ENCODE measurements around the gene RASEF.

The RASEF gene

GRCh38 chr9:83011611-83012010 lies 51.3 kb downstream of the RASEF start:
- no peaks in the 10 kb centered on the region for H3K27me3 ChIP-seq (ENCODE audit: insufficient read depth, low read length, poor library complexity)
- H2AFZ ChIP-seq (ENCODE audit: low read depth, low read length), result no peak overlapping the region
- no peak for DNase-seq
- H3K27ac ChIP-seq (ENCODE audit: low read length), result no peak overlapping the region
- no peaks in the 10 kb centered on the region for H4K20me1 ChIP-seq (ENCODE audit: insufficient read depth, low read length)
- no peak for TF ChIP-seq CTCF (IDR thresholded peaks at IDR 0.05; ENCODE audit: borderline replicate concordance, extremely low read depth, low read length, poor library complexity, severe bottlenecking)
- TF ChIP-seq EZH2 (IDR thresholded peaks at IDR 0.05; ENCODE audit: borderline replicate concordance, low read depth, low read length, severe bottlenecking), result no peak
- H3K4me1 ChIP-seq (ENCODE audit: insufficient read depth, low read length), result no peaks in the 10 kb centered on the region
- H3K4me2 ChIP-seq (ENCODE audit: insufficient read depth, low read length), result no peak overlapping the region
- H3K4me3 ChIP-seq (ENCODE audit: low read depth in 1 of 2, low read length in 2 of 2), result no peak overlapping the region
- no peak overlapping the region for H3K9ac ChIP-seq (ENCODE audit: low read depth, low read length)
- ATAC-seq (ENCODE audit: insufficient read depth, low read depth), result no peak
- H3K79me2 ChIP-seq (ENCODE audit: insufficient read depth, low read length), result no peaks in the 10 kb centered on the region
- no peaks in the 10 kb centered on the region for H3K36me3 ChIP-seq (ENCODE audit: insufficient read depth, low read length)
- H3K9me3 ChIP-seq (ENCODE audit: insufficient read depth, low read length, severe bottlenecking), result no peaks in the 10 kb centered on the region

- TF ChIP-seq EZH2 (IDR thresholded peaks at IDR 0.05; ENCODE audit: borderline replicate concordance, low read depth, low read length, severe bottlenecking) (no peak), CTCF (IDR thresholded peaks at IDR 0.05; ENCODE audit: borderline replicate concordance, extremely low read depth, low read length, poor library complexity, severe bottlenecking) (no peak)
- ATAC-seq (ENCODE audit: insufficient read depth, low read depth) (no peak), DNase-seq (no peak)
- Histone ChIP-seq H3K27me3 (ENCODE audit: insufficient read depth, low read length, poor library complexity) (no peaks in the 10 kb centered on the region), H3K9ac (ENCODE audit: low read depth, low read length) (no peak overlapping the region), H3K9me3 (ENCODE audit: insufficient read depth, low read length, severe bottlenecking) (no peaks in the 10 kb centered on the region), H4K20me1 (ENCODE audit: insufficient read depth, low read length) (no peaks in the 10 kb centered on the region), H3K4me2 (ENCODE audit: insufficient read depth, low read length) (no peak overlapping the region), H3K4me3 (ENCODE audit: low read depth in 1 of 2, low read length in 2 of 2) (no peak overlapping the region), H3K27ac (ENCODE audit: low read length) (no peak overlapping the region), H2AFZ (ENCODE audit: low read depth, low read length) (no peak overlapping the region), H3K79me2 (ENCODE audit: insufficient read depth, low read length) (no peaks in the 10 kb centered on the region), H3K36me3 (ENCODE audit: insufficient read depth, low read length) (no peaks in the 10 kb centered on the region), H3K4me1 (ENCODE audit: insufficient read depth, low read length) (no peaks in the 10 kb centered on the region)
Observed at GRCh38 chr9:83007521-83008300, 55.2 kb downstream of the RASEF start.

- Histone ChIP-seq H3K27ac (ENCODE audit: low read length) (no peak overlapping the region), H3K79me2 (ENCODE audit: insufficient read depth, low read length) (no peaks in the 10 kb centered on the region), H3K4me2 (ENCODE audit: insufficient read depth, low read length) (no peak overlapping the region), H3K4me1 (ENCODE audit: insufficient read depth, low read length) (no peaks in the 10 kb centered on the region), H3K9ac (ENCODE audit: low read depth, low read length) (no peak overlapping the region), H3K9me3 (ENCODE audit: insufficient read depth, low read length, severe bottlenecking) (no peaks in the 10 kb centered on the region), H3K36me3 (ENCODE audit: insufficient read depth, low read length) (no peaks in the 10 kb centered on the region), H2AFZ (ENCODE audit: low read depth, low read length) (no peak overlapping the region), H3K4me3 (ENCODE audit: low read depth in 1 of 2, low read length in 2 of 2) (no peak overlapping the region), H4K20me1 (ENCODE audit: insufficient read depth, low read length) (no peaks in the 10 kb centered on the region), H3K27me3 (ENCODE audit: insufficient read depth, low read length, poor library complexity) (no peaks in the 10 kb centered on the region)
- ATAC-seq (ENCODE audit: insufficient read depth, low read depth) (no peak), DNase-seq (no peak)
- TF ChIP-seq EZH2 (IDR thresholded peaks at IDR 0.05; ENCODE audit: borderline replicate concordance, low read depth, low read length, severe bottlenecking) (no peak), CTCF (IDR thresholded peaks at IDR 0.05; ENCODE audit: borderline replicate concordance, extremely low read depth, low read length, poor library complexity, severe bottlenecking) (no peak)
Observed at GRCh38 chr9:83006378-83006777, 56.6 kb downstream of the RASEF start.
